ENCODE data around the gene FBXO27. TPM values are rescaled to one million over a fixed set of nuclear protein-coding genes. Genes with fewer than 3 reads are reported as not detected.

FBXO27 gene
- total RNA-seq, 4 donors from 2014 or later, result 12.0 to 37.9 (median 26.1) TPM

DNA sequence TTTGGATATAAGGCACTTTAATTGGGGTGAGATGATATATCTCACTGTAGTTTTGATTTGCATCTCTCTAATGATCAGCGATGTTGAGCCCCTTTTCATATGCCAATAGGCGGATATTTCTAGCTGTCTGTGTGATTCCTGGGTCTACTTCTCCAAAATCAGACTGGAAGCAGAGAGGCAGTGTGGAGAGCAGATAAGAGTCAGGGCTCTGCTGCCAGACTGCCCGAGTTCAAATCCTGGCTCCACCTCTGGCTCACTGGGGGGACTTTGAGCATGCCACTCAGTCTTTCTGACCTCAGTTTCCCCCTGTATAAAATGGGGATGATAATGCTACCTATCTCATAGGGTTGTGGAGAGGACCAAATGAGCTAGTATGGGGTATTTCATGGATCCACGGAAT, 27.8 kb upstream of the FBXO27 start:
- no peak for DNase-seq (ENCODE audit: low spot score in 2 of 2)
- Histone ChIP-seq H3K4me1 (no peaks in the 10 kb centered on the region), H3K27me3 (peaks cover 5% of the 10 kb centered on the region), H3K36me3 (no peaks in the 10 kb centered on the region), H3K9me3 (no peaks in the 10 kb centered on the region), H3K4me3 (no peak overlapping the region), H3K27ac (no peak overlapping the region)
- TF ChIP-seq, protein P1, sequence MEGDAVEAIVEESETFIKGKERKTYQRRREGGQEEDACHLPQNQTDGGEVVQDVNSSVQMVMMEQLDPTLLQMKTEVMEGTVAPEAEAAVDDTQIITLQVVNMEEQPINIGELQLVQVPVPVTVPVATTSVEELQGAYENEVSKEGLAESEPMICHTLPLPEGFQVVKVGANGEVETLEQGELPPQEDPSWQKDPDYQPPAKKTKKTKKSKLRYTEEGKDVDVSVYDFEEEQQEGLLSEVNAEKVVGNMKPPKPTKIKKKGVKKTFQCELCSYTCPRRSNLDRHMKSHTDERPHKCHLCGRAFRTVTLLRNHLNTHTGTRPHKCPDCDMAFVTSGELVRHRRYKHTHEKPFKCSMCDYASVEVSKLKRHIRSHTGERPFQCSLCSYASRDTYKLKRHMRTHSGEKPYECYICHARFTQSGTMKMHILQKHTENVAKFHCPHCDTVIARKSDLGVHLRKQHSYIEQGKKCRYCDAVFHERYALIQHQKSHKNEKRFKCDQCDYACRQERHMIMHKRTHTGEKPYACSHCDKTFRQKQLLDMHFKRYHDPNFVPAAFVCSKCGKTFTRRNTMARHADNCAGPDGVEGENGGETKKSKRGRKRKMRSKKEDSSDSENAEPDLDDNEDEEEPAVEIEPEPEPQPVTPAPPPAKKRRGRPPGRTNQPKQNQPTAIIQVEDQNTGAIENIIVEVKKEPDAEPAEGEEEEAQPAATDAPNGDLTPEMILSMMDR (IDR thresholded peaks at IDR 0.05), result no peak
- TF ChIP-seq EP300 (IDR thresholded peaks at IDR 0.05) (no peak), POLR2AphosphoS5 (IDR thresholded peaks at IDR 0.05) (no peak), POLR2A (IDR thresholded peaks at IDR 0.05) (no peak)
- WGBS, result 84% methylated on average over 4 of the region's 4 CpGs

DNA sequence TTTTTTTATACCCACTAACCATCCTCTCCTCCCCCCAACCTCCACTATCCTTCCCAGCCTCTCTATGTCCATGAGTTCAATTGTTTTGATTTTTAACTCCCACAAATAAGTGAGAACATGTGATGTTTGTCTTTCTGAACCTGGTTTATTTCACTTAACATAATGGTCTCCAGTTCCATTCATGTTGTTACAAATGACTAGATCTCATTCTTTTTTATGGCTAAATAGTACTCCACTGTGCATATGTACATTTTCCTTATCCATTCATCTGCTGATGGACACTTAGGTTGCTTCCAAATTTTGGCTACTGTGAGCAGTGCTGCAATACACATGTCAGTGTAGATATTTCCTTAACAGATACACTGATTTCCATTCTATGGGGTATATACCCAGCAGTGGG, 27.0 kb upstream of the FBXO27 start:
- H3K36me3 ChIP-seq, result no peaks in the 10 kb centered on the region
- TF ChIP-seq POLR2A (IDR thresholded peaks at IDR 0.05) (no peak), EP300 (IDR thresholded peaks at IDR 0.05) (no peak), POLR2AphosphoS5 (IDR thresholded peaks at IDR 0.05) (no peak)
- TF ChIP-seq, protein P1 (IDR thresholded peaks at IDR 0.05), result no peak
- H3K4me1 ChIP-seq, result no peaks in the 10 kb centered on the region
- peaks cover 5% of the 10 kb centered on the region for H3K27me3 ChIP-seq
- H3K4me3 ChIP-seq, result no peak overlapping the region
- DNase-seq (ENCODE audit: low spot score in 2 of 2), result no peak
- H3K27ac ChIP-seq, result no peak overlapping the region
- no peaks in the 10 kb centered on the region for H3K9me3 ChIP-seq

DNA sequence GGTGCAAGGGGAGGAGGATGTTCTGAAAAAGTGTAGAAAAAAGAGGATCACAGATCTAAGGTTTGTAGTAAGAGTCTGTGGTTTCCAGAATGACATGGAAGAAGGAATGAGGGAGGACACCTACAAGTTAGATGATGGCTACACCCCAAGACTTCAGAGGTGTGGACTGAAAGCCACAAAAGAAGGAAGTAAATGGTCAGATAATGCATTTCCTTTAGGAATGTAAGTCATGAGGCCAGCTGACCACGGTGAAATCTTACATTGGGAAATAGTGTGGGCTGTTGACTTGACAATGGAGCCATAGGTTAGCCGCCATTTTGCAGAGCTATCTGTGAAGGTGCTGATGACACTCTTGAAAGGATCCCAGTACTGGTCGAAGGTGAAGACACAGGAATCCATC, 25.3 kb upstream of the FBXO27 start:
- Histone ChIP-seq H3K9me3 (no peaks in the 10 kb centered on the region), H3K4me1 (no peaks in the 10 kb centered on the region), H3K4me3 (no peak overlapping the region), H3K27ac (no peak overlapping the region), H3K27me3 (no peaks in the 10 kb centered on the region), H3K36me3 (no peaks in the 10 kb centered on the region)
- DNase-seq (ENCODE audit: low spot score in 2 of 2), result no peak
- 68% methylated on average over 3 of the region's 3 CpGs for WGBS
- TF ChIP-seq POLR2A (IDR thresholded peaks at IDR 0.05), result no peak
- TF ChIP-seq POLR2AphosphoS5 (IDR thresholded peaks at IDR 0.05), result no peak
- no peak for TF ChIP-seq EP300 (IDR thresholded peaks at IDR 0.05)
- TF ChIP-seq, protein P1 (IDR thresholded peaks at IDR 0.05), result no peak

DNA sequence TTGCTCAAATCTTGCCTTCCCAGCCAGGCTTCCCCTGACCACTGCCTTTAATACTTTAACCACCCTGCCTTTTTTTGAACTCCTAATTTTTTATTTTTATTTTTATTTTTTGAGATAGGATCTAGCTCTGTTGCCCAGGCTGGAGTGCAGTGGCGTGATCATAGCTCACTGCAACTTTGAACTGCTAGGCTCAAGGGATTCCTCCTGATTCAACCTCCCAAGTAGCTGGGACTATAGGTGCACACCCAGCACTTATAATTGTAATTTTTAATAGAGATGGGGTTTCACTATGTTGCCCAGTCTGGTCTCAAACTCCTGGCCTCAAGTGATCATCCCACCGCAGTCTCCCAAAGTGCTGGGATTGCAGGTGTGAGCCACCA, 21.7 kb upstream of the FBXO27 start:
- 86% methylated on average over 2 of the region's 2 CpGs for WGBS
- no peak overlapping the region for H3K4me3 ChIP-seq
- H3K9me3 ChIP-seq, result no peaks in the 10 kb centered on the region
- H3K27me3 ChIP-seq, result no peaks in the 10 kb centered on the region
- DNase-seq (ENCODE audit: low spot score in 2 of 2), result no peak
- no peaks in the 10 kb centered on the region for H3K4me1 ChIP-seq
- H3K27ac ChIP-seq, result no peak overlapping the region
- TF ChIP-seq, protein P1 (IDR thresholded peaks at IDR 0.05), result no peak
- TF ChIP-seq POLR2A (IDR thresholded peaks at IDR 0.05) (no peak), POLR2AphosphoS5 (IDR thresholded peaks at IDR 0.05) (no peak), EP300 (IDR thresholded peaks at IDR 0.05) (no peak)
- no peaks in the 10 kb centered on the region for H3K36me3 ChIP-seq

DNA sequence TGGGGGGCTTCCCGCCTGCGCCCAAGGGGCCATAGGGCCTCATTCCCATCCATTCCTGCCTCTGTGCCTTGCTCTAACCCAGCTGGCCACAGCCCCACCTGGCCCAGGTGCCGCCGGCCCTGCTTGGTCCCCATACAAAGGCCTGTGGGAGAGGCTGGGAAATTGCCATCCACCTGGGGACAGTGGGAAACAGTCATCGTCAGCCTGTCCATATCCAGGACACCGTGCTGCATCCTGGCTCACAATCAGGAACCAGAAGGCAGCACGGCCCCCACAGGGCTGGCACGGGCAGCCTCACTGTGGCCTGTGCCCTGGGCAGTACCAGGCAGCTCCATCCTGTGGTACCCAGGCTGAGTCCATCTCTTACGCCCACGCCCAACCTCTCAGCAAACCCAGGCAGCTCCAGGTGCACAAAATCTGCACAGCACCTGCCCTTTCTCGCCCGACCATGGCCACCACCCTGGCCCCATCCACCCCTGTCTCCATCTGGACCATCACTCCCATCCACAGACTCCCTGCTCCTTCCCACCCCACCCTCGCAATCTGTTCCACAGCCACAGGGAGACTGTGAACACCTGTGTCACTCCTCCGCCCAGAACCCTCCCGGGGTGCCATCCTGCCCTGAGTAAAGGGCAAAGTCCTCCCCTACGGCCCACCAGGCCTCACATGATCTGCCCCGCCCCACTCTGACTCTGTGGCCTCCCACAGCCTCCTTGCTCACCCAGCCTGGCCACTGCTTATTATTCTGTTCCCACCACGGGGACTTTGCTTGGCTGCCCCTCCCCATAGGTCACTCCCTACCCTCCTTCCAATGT, 21.1 kb upstream of the FBXO27 start:
- H3K27me3 ChIP-seq, result no peaks in the 10 kb centered on the region
- 85% methylated on average over 18 of the region's 18 CpGs for WGBS
- no peak overlapping the region for H3K27ac ChIP-seq
- TF ChIP-seq POLR2A (IDR thresholded peaks at IDR 0.05) (no peak), EP300 (IDR thresholded peaks at IDR 0.05) (no peak), POLR2AphosphoS5 (IDR thresholded peaks at IDR 0.05) (no peak)
- TF ChIP-seq, protein P1 (IDR thresholded peaks at IDR 0.05), result no peak
- no peak overlapping the region for H3K4me3 ChIP-seq
- no peaks in the 10 kb centered on the region for H3K9me3 ChIP-seq
- no peak for DNase-seq (ENCODE audit: low spot score in 2 of 2)
- H3K4me1 ChIP-seq, result no peaks in the 10 kb centered on the region
- no peaks in the 10 kb centered on the region for H3K36me3 ChIP-seq
